ENCODE results near the gene TRAPPC10. TPM values are rescaled to one million over a fixed set of nuclear protein-coding genes. Genes with fewer than 3 reads are reported as not detected.

The TRAPPC10 gene
- total RNA-seq, 2 donors from 2014 or later = 36.8 to 40.1 TPM

GRCh38 chr21:44029460-44030087, 17.5 kb downstream of the TRAPPC10 start:
- Mint-ChIP-seq H3K27me3 (ENCODE audit: insufficient read depth) (no peaks in the 10 kb centered on the region), H3K36me3 (ENCODE audit: low read depth) (peaks cover 30% of the 10 kb centered on the region), H3K27ac (peak overlapping the region; percentile 6), H3K4me1 (peaks cover 25% of the 10 kb centered on the region), H3K4me3 (no peak overlapping the region), H3K9me3 (no peaks in the 10 kb centered on the region)
- Histone ChIP-seq H3K27ac (ENCODE audit: low read depth, low read length) (no peak overlapping the region), H3K27me3 (ENCODE audit: control insufficient read depth, insufficient read depth, low read length, poor library complexity, severe bottlenecking) (no peaks in the 10 kb centered on the region), H3K9ac (ENCODE audit: extremely low read depth, low read length, poor library complexity, severe bottlenecking) (no peak overlapping the region), H3K36me3 (ENCODE audit: control insufficient read depth, insufficient read depth, low read length) (peaks cover 21% of the 10 kb centered on the region), H3K4me3 (ENCODE audit: low read length) (no peak overlapping the region), H3K9me3 (ENCODE audit: control insufficient read depth, low read length) (no peaks in the 10 kb centered on the region), H3K4me1 (ENCODE audit: control insufficient read depth, insufficient read depth, low read length) (peaks cover 14% of the 10 kb centered on the region)
- WGBS, 2 experiments (ENCODE audit: insufficient coverage in 1 of 2, insufficient read length in 1 of 2) = 95% methylated on average over 5 to 6 of the region's 6 CpGs
- no peak for DNase-seq
- no peak for TF ChIP-seq CTCF (conservative IDR thresholded peaks at IDR 0.05)

GRCh38 chr21:44035244-44035643, 23.1 kb downstream of the TRAPPC10 start:
- Histone ChIP-seq H3K27ac (ENCODE audit: low read depth, low read length) (no peak overlapping the region), H3K4me3 (ENCODE audit: low read length) (no peak overlapping the region), H3K4me1 (ENCODE audit: control insufficient read depth, insufficient read depth, low read length) (no peaks in the 10 kb centered on the region), H3K9me3 (ENCODE audit: control insufficient read depth, low read length) (no peaks in the 10 kb centered on the region), H3K27me3 (ENCODE audit: control insufficient read depth, insufficient read depth, low read length, poor library complexity, severe bottlenecking) (no peaks in the 10 kb centered on the region), H3K36me3 (ENCODE audit: control insufficient read depth, insufficient read depth, low read length) (peaks cover 65% of the 10 kb centered on the region), H3K9ac (ENCODE audit: extremely low read depth, low read length, poor library complexity, severe bottlenecking) (no peak overlapping the region)
- no peak for TF ChIP-seq CTCF (conservative IDR thresholded peaks at IDR 0.05)
- 92 to 100% methylated on average over 1 to 4 of the region's 4 CpGs for WGBS, 2 experiments (ENCODE audit: insufficient coverage in 1 of 2, insufficient read length in 1 of 2)
- DNase-seq = no peak
- Mint-ChIP-seq H3K27me3 (ENCODE audit: insufficient read depth) (no peaks in the 10 kb centered on the region), H3K36me3 (ENCODE audit: low read depth) (peaks cover 54% of the 10 kb centered on the region), H3K4me1 (no peaks in the 10 kb centered on the region), H3K27ac (no peak overlapping the region), H3K4me3 (no peak overlapping the region), H3K9me3 (no peaks in the 10 kb centered on the region)

- H3K9me3 ChIP-seq (ENCODE audit: control insufficient read depth, low read length) = no peaks in the 10 kb centered on the region
- no peak overlapping the region for H3K9ac ChIP-seq (ENCODE audit: extremely low read depth, low read length, poor library complexity, severe bottlenecking)
- Mint-ChIP-seq H3K4me1 (no peaks in the 10 kb centered on the region), H3K27ac (peak overlapping the region; percentile 62), H3K27me3 (ENCODE audit: insufficient read depth) (no peaks in the 10 kb centered on the region), H3K36me3 (ENCODE audit: low read depth) (peaks cover 47% of the 10 kb centered on the region), H3K9me3 (no peaks in the 10 kb centered on the region), H3K4me3 (no peak overlapping the region)
- WGBS, 2 experiments (ENCODE audit: insufficient coverage in 1 of 2, insufficient read length in 1 of 2) = 94 to 95% methylated on average over 11 of the region's 14 CpGs
- no peak overlapping the region for H3K27ac ChIP-seq (ENCODE audit: low read depth, low read length)
- no peaks in the 10 kb centered on the region for H3K4me1 ChIP-seq (ENCODE audit: control insufficient read depth, insufficient read depth, low read length)
- H3K27me3 ChIP-seq (ENCODE audit: control insufficient read depth, insufficient read depth, low read length, poor library complexity, severe bottlenecking) = no peaks in the 10 kb centered on the region
- peaks cover 58% of the 10 kb centered on the region for H3K36me3 ChIP-seq (ENCODE audit: control insufficient read depth, insufficient read depth, low read length)
- no peak for TF ChIP-seq CTCF (conservative IDR thresholded peaks at IDR 0.05)
- DNase-seq = no peak
- no peak overlapping the region for H3K4me3 ChIP-seq (ENCODE audit: low read length)
Observed at GRCh38 chr21:44038063-44038462, 26.0 kb downstream of the TRAPPC10 start.

All from endodermal cell (in vitro differentiated cells).